Measurements from ENCODE around the gene MPV17.
A peak's percentile ranks its signal among the peaks of the same experiment; 100 is the strongest.
"Not testable (repeated sequence)": the region's sequence is repeated elsewhere in the genome, so short reads cannot be mapped to it uniquely, and the experiment has no call there.

Gene MPV17

GRCh38 chr2:27322301-27322765 lies 564 bp downstream of the MPV17 start:
- DNase-seq = peak in 1 of 5 donors; percentile 8

DNA sequence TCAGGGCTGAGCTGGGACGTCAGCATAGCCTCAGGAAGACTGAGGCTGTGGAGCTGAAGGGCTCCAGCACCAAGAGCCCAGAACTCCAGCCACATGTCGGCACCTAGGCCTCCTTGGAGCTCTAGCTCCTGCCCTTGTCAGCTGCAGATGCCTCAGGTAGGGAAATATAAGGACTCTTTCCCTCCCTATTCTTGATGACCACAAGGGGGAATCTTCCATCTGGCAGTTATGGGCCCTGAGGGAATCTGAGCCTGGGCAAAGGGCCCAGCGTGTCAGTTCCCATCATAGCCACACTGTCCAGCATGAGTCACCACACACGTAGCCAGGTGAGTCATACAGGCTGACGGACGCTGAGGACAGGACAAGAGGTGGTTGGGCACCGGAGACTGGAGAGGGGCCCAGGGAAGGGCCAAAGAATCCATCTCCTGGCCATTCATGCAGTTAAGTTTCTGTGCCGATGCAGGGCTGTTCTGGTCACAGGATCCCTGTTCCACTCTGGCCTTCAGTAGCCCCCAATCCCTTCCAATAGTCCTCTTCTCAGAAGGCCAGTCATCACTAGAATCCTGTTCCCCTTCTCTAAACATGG lies 1.8 kb downstream of the MPV17 start:
- DNase-seq = no peak

GRCh38 chr2:27319839-27320238 lies 3.1 kb downstream of the MPV17 start:
- not testable (repeated sequence) for DNase-seq

DNA sequence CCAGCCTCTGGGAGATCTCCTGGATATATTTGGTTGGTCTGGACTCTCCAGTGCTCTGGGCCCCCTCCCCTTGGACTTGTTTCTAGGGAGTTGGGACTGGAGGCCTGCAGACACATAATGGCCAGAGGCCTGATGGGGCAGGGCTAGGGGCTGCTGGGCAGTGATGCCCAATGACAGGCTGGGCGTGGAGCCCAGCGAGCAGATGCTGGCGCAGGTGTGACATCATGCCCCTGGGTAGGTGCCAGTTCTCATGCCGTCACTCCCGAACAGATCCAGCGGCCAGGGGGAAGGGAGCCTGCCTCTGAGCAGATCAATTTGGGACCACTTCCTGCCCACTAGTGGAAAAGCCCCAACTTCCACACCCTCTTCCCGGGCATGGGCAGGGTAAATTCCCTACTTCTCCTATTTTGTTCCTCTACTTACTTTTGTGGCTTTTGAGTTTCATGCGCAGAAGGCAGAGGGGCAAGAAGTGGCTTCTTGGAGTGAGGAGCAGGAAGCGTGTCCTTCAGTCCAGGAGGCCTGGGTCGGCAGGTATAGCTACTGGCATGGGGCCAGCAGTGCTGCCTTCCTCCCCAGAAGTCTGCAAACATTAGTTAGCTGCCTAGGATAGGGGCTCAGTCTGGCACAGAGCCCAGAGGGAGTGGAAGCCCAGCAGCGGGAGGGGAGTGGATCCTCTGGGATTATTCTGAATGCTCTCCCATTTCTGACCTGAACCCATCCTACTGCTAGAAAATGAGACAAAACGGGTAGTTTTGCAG lies 6.1 kb downstream of the MPV17 start:
- DNase-seq = no peak

- DNase-seq = no peak
Observed at GRCh38 chr2:27315122-27315521, 7.8 kb downstream of the MPV17 start.

- no peak for DNase-seq
Observed at GRCh38 chr2:27314709-27315108, 8.2 kb downstream of the MPV17 start.

- DNase-seq = no peak
Observed at GRCh38 chr2:27313882-27314645, 8.8 kb downstream of the MPV17 start.

- DNase-seq = no peak
Observed at GRCh38 chr2:27312152-27312551, 10.7 kb downstream of the MPV17 start.

DNA sequence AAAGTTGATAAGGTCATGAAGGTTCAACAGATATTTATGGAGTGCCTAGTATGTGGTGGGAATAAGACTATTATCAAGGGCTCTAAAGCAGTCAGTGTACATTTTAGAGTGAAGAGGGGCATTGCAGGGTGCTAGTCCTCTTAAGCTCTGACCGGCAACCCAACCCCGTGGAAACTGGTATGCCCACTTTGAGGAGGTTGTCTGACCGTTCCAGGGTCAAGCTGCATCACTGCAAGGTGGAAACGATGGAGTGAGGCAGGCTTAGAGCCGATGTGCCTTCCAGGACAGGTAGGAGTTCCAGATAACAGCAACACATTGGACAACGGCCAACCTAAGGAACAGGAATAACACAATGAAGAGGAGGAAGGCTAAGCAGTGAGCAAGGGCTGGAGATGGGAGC lies 13.2 kb downstream of the MPV17 start:
- DNase-seq = no peak

DNA sequence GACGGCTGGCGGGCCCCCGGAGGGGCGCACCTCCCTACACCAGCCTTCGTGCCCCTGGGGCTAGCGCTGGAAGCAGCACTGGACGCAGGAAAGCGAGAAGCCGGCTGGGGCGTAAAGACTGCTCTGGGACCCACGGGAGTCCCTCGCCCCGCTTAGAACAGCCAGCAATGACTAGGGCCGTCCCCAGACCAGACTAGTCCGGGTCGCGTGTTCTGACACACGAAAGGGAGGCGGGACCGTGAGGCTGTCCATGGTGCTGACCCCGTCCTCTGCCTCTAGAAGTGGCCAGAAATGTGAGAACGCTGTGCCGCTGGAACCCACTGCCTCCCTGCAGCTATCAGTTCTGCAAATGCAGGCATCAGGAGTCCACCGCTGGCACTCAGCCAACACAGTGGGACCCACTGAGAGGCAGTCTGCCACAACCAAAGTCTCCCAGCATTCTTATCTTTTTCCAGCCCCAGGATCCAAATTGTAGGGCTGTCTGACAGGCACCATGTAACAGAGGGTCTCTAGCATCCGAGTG lies 14.5 kb downstream of the MPV17 start, which contains the start of gene UCN:
Gene UCN, minus strand, starts transcription at position 87 of the 523 bp plus-strand sequence. CDS start 550 bp downstream, outside the sequence.
- no peak for DNase-seq

DNA sequence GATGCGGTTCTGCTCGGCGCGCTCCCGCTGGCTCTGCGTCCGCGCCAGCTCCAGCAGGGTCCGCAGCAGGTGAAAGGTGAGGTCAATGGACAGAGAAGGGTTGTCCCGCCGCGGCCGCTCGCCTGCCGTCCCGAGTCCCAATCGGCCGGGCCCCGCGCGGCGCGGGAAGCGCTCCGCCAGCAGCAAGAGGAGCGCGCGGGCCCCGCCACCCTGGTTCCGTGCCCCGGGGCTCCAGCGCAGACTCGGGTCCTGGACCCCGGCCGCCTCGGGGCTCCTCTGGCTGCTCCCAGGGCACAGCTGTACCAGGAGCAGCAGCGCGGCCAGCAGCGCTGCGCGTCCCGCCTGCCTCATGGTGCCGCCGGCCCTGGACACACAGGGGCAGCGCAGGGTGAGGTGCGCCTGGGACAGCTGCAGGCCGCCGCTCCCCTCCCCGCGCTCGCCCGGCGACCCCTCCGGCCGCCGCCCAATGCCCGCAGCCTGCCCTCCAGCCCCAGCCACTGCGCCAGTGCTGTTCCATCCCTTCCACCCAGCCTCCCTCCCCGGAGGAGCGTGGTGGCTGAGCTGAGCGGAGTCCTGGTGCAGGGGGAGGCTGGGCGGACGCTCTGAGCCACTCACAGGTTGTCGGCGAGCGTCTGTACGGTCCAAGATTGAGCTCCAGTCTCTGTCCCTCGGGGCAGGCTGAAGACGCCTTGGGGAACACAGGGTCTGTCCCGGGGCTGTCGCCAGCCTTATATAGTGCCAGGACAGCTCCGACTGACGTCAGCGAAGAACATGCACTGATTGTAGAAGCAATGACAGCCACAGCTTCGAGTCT lies 15.1 kb downstream of the MPV17 start:
- DNase-seq = no peak

- DNase-seq = no peak
Observed at GRCh38 chr2:27307287-27307544, 15.7 kb downstream of the MPV17 start.

DNA sequence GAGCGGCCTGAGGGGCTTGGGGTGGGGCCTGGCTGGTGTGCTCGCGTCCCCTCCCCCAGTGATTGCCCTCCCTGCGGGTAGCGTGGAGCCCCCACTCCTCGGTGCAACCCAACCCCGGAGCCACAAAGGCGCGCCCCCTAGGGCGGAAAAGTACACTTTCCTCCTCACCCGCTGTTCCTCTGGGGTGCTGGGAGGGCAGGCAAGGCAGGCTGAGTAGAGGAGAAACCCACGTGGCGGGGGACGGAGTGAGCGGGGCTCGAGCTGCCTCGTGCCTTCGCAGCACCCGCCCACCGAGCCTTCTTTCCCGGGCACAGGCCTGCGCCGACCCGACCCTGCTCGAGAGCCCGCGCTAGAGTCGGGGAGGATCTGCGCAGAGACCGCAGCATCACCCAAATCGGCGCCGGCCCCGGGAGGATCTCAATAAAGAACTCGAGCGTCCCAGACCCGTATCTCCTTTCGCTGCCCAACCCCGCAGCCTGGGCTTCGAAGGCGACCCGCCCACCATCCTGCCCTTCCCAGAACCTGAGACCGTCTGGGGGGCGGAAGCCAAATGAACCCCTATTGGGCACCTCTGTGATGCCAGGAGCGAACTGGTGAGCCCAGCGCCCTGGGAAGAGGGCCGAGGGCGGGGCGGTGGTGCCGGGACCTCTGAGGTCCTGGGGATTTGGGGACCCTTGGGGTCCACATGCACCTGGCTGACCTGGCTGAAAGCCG lies 16.2 kb downstream of the MPV17 start:
- DNase-seq = peak in 1 of 5 donors; percentile 7

- DNase-seq = no peak
Observed at GRCh38 chr2:27306136-27306535, 16.8 kb downstream of the MPV17 start.

DNA sequence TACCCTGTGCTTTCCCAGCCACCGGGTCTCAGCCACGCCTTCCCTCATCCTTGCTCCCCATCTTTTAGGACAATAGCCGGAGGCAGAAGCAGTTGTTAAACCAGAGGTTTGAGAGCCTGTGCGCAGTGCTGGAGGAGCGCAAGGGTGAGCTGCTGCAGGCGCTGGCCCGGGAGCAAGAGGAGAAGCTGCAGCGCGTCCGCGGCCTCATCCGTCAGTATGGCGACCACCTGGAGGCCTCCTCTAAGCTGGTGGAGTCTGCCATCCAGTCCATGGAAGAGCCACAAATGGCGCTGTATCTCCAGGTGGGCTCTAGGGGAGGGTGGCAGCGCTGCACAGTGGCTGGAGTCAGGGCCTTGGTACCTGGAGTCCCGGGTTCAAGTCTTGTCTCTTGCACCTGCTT lies 17.4 kb downstream of the MPV17 start:
- DNase-seq = no peak

DNA sequence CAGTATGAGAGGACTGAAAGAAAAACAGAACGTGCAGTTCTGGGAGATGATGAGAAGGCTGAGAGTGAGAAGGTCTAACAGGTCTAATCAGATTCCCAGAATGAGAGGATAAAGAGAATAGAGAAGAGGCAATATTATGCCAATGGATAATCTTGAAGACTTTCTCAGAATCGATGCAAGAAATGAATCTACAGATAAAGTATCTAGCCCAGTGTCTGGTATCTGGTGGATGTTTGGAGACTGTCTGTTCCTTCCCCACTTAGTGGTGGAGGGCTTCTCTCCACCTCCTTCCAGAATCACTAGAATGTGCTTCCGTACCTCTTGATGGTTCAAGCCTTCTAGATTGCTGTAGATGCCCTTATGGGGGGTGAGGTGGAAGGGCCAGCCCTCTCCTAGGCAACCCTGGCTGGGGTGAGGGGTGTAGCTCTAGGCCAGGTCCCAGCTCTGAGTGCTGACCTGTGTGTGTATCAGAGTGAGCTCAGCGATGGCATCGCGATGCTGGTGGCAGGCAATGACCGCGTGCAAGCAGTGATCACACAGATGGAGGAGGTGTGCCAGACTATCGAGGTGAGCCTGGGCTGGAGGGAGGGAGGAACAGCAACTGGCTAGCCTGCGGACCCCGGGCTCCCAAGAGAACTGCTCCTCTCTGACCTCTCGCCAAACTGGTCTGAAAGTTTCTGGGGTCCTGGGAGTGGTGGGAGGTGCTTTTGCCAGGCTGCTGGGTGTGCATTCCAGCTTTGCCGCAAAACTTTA lies 18.2 kb downstream of the MPV17 start:
- DNase-seq = no peak

- peak in 2 of 5 donors; percentile 43 to 55 for DNase-seq
Observed at GRCh38 chr2:27303093-27304025, 19.5 kb downstream of the MPV17 start.

DNA sequence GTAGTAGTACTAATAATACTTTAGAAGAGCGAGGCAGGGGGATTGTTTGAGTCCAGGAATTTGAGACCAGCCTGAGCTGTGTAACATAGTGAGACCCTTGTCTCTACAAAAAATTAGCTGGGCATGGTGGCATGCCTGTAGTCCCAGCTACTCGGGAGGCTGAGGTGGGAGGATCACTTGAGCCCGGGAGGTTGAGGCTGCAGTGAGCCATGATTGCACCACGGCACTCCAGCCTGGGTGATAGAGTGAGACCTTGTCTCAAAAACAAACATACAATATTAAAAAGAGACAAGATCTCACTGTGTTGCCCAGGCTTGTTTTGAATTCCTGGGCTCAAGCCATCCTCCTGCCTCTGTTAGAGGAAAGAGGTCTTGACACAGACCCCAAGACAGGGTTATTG lies 22.3 kb downstream of the MPV17 start:
- not testable (repeated sequence) for DNase-seq

GRCh38 chr2:27298391-27299080 lies 24.4 kb downstream of the MPV17 start:
- DNase-seq = no peak
